Hepatocyte (in vitro differentiated cells): ENCODE measurements around the gene HNMT. TPM values are rescaled to one million over a fixed set of nuclear protein-coding genes. Genes with fewer than 3 reads are reported as not detected.

Experiments
- DNase-seq: peaks from one replicate; pipeline ENCODE4 v3.0.0-alpha.2; 2016; ENCODE audit warnings: low spot score
- H2AFZ ChIP-seq: fragments of 200-600 bp; sonication (generic); 2 replicates; pipeline ENCODE4 v1.6.0; 2016; ENCODE audit warnings: antibody characterized with exemption, mild to moderate bottlenecking
- H3K27ac ChIP-seq: fragments of 200-600 bp; sonication (generic); 2 replicates; pipeline ENCODE4 v1.5.1; 2016; ENCODE audit warnings: mild to moderate bottlenecking
- H3K27me3 ChIP-seq: fragments of 200-600 bp; sonication (generic); 2 replicates; pipeline ENCODE4 v1.6.1; 2016
- H3K36me3 ChIP-seq: fragments of 200-600 bp; sonication (generic); replicated peaks from 2 replicates; pipeline ENCODE4 v1.5.1; 2016; ENCODE audit warnings: low read depth; ENCODE audit not compliant: insufficient read depth
- H3K4me1 ChIP-seq: fragments of 200-600 bp; sonication (generic); 2 replicates; pipeline ENCODE4 v1.5.1; 2016; ENCODE audit warnings: mild to moderate bottlenecking, moderate library complexity; ENCODE audit not compliant: insufficient read depth
- H3K4me2 ChIP-seq: fragments of 200-600 bp; sonication (generic); 2 replicates; pipeline ENCODE4 v1.6.0; 2016
- H3K4me3 ChIP-seq: fragments of 200-600 bp; sonication (generic); 2 replicates; pipeline ENCODE4 v1.5.1; 2016; ENCODE audit warnings: mild to moderate bottlenecking
- H3K79me2 ChIP-seq: fragments of 200-600 bp; sonication (generic); 2 replicates; pipeline ENCODE4 v1.6.0; 2017; ENCODE audit warnings: mild to moderate bottlenecking
- H3K9me2 ChIP-seq: fragments of 200-600 bp; sonication (generic); replicated peaks from 2 replicates; pipeline ENCODE4 v1.6.0; 2017; ENCODE audit warnings: mild to moderate bottlenecking; ENCODE audit not compliant: insufficient read depth
- H3K9me3 ChIP-seq: fragments of 200-600 bp; sonication (generic); 2 replicates; pipeline ENCODE4 v1.5.1; 2016; ENCODE audit warnings: low read depth, mild to moderate bottlenecking
- H4K20me1 ChIP-seq: fragments of 200-600 bp; sonication (generic); 2 replicates; pipeline ENCODE4 v1.6.0; 2016; ENCODE audit warnings: mild to moderate bottlenecking; ENCODE audit not compliant: insufficient read depth, poor library complexity, severe bottlenecking
- CTCF ChIP-seq: fragments of 200-600 bp; sonication (generic); IDR thresholded peaks from 2 replicates; pipeline ENCODE4 v1.5.1; 2016; ENCODE audit warnings: antibody characterized with exemption, mild to moderate bottlenecking; ENCODE audit not compliant: poor library complexity
- EZH2 ChIP-seq: fragments of 200-600 bp; sonication (generic); IDR thresholded peaks from 2 replicates; pipeline ENCODE4 v1.6.1; 2016; ENCODE audit warnings: antibody characterized with exemption, mild to moderate bottlenecking, borderline replicate concordance
- EZH2phosphoT487 ChIP-seq: fragments of 200-600 bp; sonication (generic); IDR thresholded peaks from one replicate; pipeline ENCODE4 v1.6.1; 2018; ENCODE audit warnings: antibody characterized with exemption, mild to moderate bottlenecking, low read depth, moderate library complexity; ENCODE audit not compliant: unreplicated experiment, severe bottlenecking
- WGBS: methylation state at CpG from one replicate; pipeline ENCODE4 v1.1.6; 2016; ENCODE audit warnings: low lambda C conversion rate; ENCODE audit errors: missing lambda C conversion rate; 5-methylcytosine and 5-hydroxymethylcytosine counted together
- polyA plus RNA-seq: library from polyadenylated mRNA; unstranded; fragments of >200 nt; fragmentation: Nextera tagmentation; extraction: Ambion mirVana; gene quantifications from 2 replicates; pipeline ENCODE4 v1.2.1, GENCODE V29; 2016
- total RNA-seq: library from RNA; depleted of rRNA; stranded (reverse); fragments of >200 nt; gene quantifications from 2 replicates; pipeline ENCODE4 v1.2.3, GENCODE V29; 2014

Gene HNMT
- total and polyA plus RNA-seq, 2 experiments from 2014 or later, result 23.4 to 26.3 TPM

GRCh38 chr2:137998503-137998902 is 34.2 kb downstream of the HNMT start:
- no peaks in the 10 kb centered on the region for H3K36me3 ChIP-seq
- 73% methylated on average over 1 of the region's 1 CpG for WGBS
- no peak overlapping the region for H3K27ac ChIP-seq
- H4K20me1 ChIP-seq, result no peaks in the 10 kb centered on the region
- H2AFZ ChIP-seq, result no peak overlapping the region
- no peaks in the 10 kb centered on the region for H3K79me2 ChIP-seq
- TF ChIP-seq EZH2, result no peak
- no peak for TF ChIP-seq EZH2phosphoT487
- TF ChIP-seq CTCF, result no peak
- no peak overlapping the region for H3K4me3 ChIP-seq
- no peak for DNase-seq
- no peaks in the 10 kb centered on the region for H3K9me2 ChIP-seq
- no peak overlapping the region for H3K4me2 ChIP-seq
- H3K9me3 ChIP-seq, result peaks cover 10% of the 10 kb centered on the region
- H3K4me1 ChIP-seq, result no peaks in the 10 kb centered on the region
- no peaks in the 10 kb centered on the region for H3K27me3 ChIP-seq

- no peaks in the 10 kb centered on the region for H3K9me2 ChIP-seq
- no peak for DNase-seq
- H2AFZ ChIP-seq, result no peak overlapping the region
- H4K20me1 ChIP-seq, result no peaks in the 10 kb centered on the region
- whole genome bisulfite sequencing, result 100% methylated on average over 1 of the region's 1 CpG
- H3K27me3 ChIP-seq, result no peaks in the 10 kb centered on the region
- no peak overlapping the region for H3K4me2 ChIP-seq
- H3K36me3 ChIP-seq, result no peaks in the 10 kb centered on the region
- no peak overlapping the region for H3K4me3 ChIP-seq
- H3K4me1 ChIP-seq, result no peaks in the 10 kb centered on the region
- no peaks in the 10 kb centered on the region for H3K79me2 ChIP-seq
- TF ChIP-seq EZH2phosphoT487 (no peak), EZH2 (no peak), CTCF (no peak)
- peaks cover 4% of the 10 kb centered on the region for H3K9me3 ChIP-seq
- H3K27ac ChIP-seq, result no peak overlapping the region
Measured at GRCh38 chr2:137999273-137999672, 35.0 kb downstream of the HNMT start.

- no peak for DNase-seq
- Histone ChIP-seq H3K4me1 (no peaks in the 10 kb centered on the region), H3K4me3 (no peak overlapping the region), H3K36me3 (no peaks in the 10 kb centered on the region), H4K20me1 (no peaks in the 10 kb centered on the region), H3K79me2 (no peaks in the 10 kb centered on the region), H3K27ac (no peak overlapping the region), H3K9me2 (no peaks in the 10 kb centered on the region), H3K4me2 (no peak overlapping the region), H3K9me3 (no peaks in the 10 kb centered on the region), H3K27me3 (no peaks in the 10 kb centered on the region), H2AFZ (no peak overlapping the region)
- 89% methylated on average over 1 of the region's 1 CpG for WGBS
- TF ChIP-seq CTCF (no peak), EZH2 (no peak), EZH2phosphoT487 (no peak)
Measured at GRCh38 chr2:138000009-138000408, 35.7 kb downstream of the HNMT start.

- no peak overlapping the region for H3K27ac ChIP-seq
- no peak overlapping the region for H3K4me3 ChIP-seq
- no peaks in the 10 kb centered on the region for H3K36me3 ChIP-seq
Measured at GRCh38 chr2:138000796-138001195, 36.5 kb downstream of the HNMT start.

More at GRCh38 chr2:138000796-138001195, 36.5 kb downstream of the HNMT start:
- H2AFZ ChIP-seq, result no peak overlapping the region
- no peaks in the 10 kb centered on the region for H3K9me2 ChIP-seq
- H3K27me3 ChIP-seq, result no peaks in the 10 kb centered on the region
- no peak overlapping the region for H3K4me2 ChIP-seq
- TF ChIP-seq CTCF (no peak), EZH2phosphoT487 (no peak), EZH2 (no peak)
- no peaks in the 10 kb centered on the region for H3K79me2 ChIP-seq
- no peaks in the 10 kb centered on the region for H4K20me1 ChIP-seq
- DNase-seq, result no peak
- H3K4me1 ChIP-seq, result no peaks in the 10 kb centered on the region
- H3K9me3 ChIP-seq, result no peaks in the 10 kb centered on the region
